Immature natural killer cell (primary cell): ENCODE data around the gene SPTBN1. TPM values are rescaled to one million over a fixed set of nuclear protein-coding genes. Genes with fewer than 3 reads are reported as not detected.
A peak's percentile ranks its signal among the peaks of the same experiment; 100 is the strongest.

Source experiments
- DNase-seq, 3 donors: peaks; one replicate each; pipeline ENCODE4 v3.0.0; 2022; ENCODE audit warnings: mixed read lengths in 1 of 3
- H3K27ac Mint-ChIP-seq, 6 donors: one replicate each; pipeline ENCODE4 v1.8.0; 2020; ENCODE audit warnings: mixed read lengths in 6 of 6, mild to moderate bottlenecking in 5 of 6, inconsistent platforms in 4 of 6, moderate library complexity in 3 of 6
- H3K27me3 Mint-ChIP-seq, 3 donors: one replicate each; pipeline ENCODE4 v1.8.0; 2020 to 2021; ENCODE audit warnings: low read depth in 3 of 3, mild to moderate bottlenecking in 3 of 3, mixed read lengths in 3 of 3, moderate library complexity in 3 of 3, inconsistent platforms in 1 of 3
- H3K36me3 Mint-ChIP-seq, 3 donors: one replicate each; pipeline ENCODE4 v1.8.0; 2020; ENCODE audit warnings: mixed read lengths in 3 of 3, inconsistent platforms in 2 of 3, mild to moderate bottlenecking in 2 of 3
- H3K4me1 Mint-ChIP-seq, 2 donors: one replicate each; pipeline ENCODE4 v1.8.0; 2020; ENCODE audit warnings: inconsistent platforms in 2 of 2, mild to moderate bottlenecking in 2 of 2, mixed read lengths in 2 of 2, moderate library complexity in 1 of 2
- H3K4me3 Mint-ChIP-seq, 5 donors: one replicate each; pipeline ENCODE4 v1.8.0; 2020; ENCODE audit warnings: mild to moderate bottlenecking in 5 of 5, mixed read lengths in 5 of 5, inconsistent platforms in 3 of 5, moderate library complexity in 3 of 5
- H3K9me3 Mint-ChIP-seq, 6 donors: one replicate each; pipeline ENCODE4 v1.8.0; 2020; ENCODE audit warnings: mild to moderate bottlenecking in 6 of 6, mixed read lengths in 6 of 6, inconsistent platforms in 4 of 6, moderate library complexity in 3 of 6
- polyA plus RNA-seq, 3 donors: library from polyadenylated mRNA; unstranded; fragments of 300-500 nt; fragmentation: Illumina TruSeq; gene quantifications; one replicate each; pipeline ENCODE4 v1.2.3, GENCODE V29; 2021

Gene SPTBN1
- 10 to 100 TPM in 1 of 3 donors, 1 to 10 TPM in 1, under 1 TPM in 1; 0.41 to 57.5 (median 7.7) TPM for polyA plus RNA-seq

- peaks cover 15 to 30% (median 21%) of the 10 kb centered on the region in 3 donors for H3K27me3 Mint-ChIP-seq
- no peak within 1 kb of the TSS for H3K27ac Mint-ChIP-seq
- no peak for DNase-seq
- H3K4me1 Mint-ChIP-seq = peaks cover 14 to 21% of the 10 kb centered on the region in 2 donors
- no peaks in the 10 kb centered on the region for H3K36me3 Mint-ChIP-seq
- H3K9me3 Mint-ChIP-seq = peaks cover 0 to 2% (median 0%) of the 10 kb centered on the region in 6 donors
- peak within 1 kb of the TSS; percentile 78 to 85 (median 84) for H3K4me3 Mint-ChIP-seq
These were observed at the start of gene SPTBN1 for GRCh38 chr2:54455563-54456361. SPTBN1 (plus strand) TSS chr2:54456327; CDS start chr2:54526419, 70,092 bp downstream.

DNA sequence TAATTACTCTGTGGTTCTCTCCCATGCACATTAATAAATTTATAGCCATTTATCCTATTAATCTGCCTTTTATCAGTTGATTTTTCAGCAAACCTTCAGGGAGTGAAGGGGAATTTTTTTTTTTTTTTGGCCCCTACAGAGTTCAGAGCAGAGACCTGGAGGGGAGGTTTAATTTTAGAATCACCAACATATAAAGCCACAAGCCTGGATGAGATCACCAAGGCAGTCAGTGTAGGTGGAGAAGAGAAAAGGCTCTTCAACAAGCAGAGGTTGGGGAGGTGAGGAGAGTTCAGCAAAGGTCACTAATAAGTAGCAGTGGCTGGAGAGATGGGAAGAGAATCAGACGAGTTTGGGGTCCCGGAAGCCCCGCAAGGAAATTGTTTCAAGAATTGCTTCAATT lies 48.4 kb upstream of the SPTBN1 start:
- H3K4me1 Mint-ChIP-seq = peaks cover 3 to 5% of the 10 kb centered on the region in 2 donors
- DNase-seq = no peak
- H3K36me3 Mint-ChIP-seq = no peaks in the 10 kb centered on the region
- no peak overlapping the region for H3K4me3 Mint-ChIP-seq
- peaks cover 0 to 2% (median 0%) of the 10 kb centered on the region in 6 donors for H3K9me3 Mint-ChIP-seq
- H3K27me3 Mint-ChIP-seq = peaks cover 3 to 11% (median 6%) of the 10 kb centered on the region in 3 donors
- no peak overlapping the region for H3K27ac Mint-ChIP-seq

GRCh38 chr2:54408288-54408687 lies 47.8 kb upstream of the SPTBN1 start:
- Mint-ChIP-seq H3K4me3 (no peak overlapping the region), H3K9me3 (peaks cover 0 to 2% (median 0%) of the 10 kb centered on the region in 6 donors), H3K36me3 (no peaks in the 10 kb centered on the region), H3K4me1 (peaks cover 3 to 5% of the 10 kb centered on the region in 2 donors), H3K27ac (no peak overlapping the region), H3K27me3 (peaks cover 3 to 11% (median 6%) of the 10 kb centered on the region in 3 donors)
- DNase-seq = no peak

- Mint-ChIP-seq H3K4me1 (no peaks in the 10 kb centered on the region), H3K36me3 (no peaks in the 10 kb centered on the region), H3K4me3 (no peak overlapping the region), H3K27me3 (peaks cover 0 to 11% (median 8%) of the 10 kb centered on the region in 3 donors), H3K9me3 (peaks cover 0 to 2% (median 0%) of the 10 kb centered on the region in 6 donors), H3K27ac (no peak overlapping the region)
- DNase-seq = no peak
These were observed 46.4 kb upstream of the SPTBN1 start for GRCh38 chr2:54409752-54410151.

DNA sequence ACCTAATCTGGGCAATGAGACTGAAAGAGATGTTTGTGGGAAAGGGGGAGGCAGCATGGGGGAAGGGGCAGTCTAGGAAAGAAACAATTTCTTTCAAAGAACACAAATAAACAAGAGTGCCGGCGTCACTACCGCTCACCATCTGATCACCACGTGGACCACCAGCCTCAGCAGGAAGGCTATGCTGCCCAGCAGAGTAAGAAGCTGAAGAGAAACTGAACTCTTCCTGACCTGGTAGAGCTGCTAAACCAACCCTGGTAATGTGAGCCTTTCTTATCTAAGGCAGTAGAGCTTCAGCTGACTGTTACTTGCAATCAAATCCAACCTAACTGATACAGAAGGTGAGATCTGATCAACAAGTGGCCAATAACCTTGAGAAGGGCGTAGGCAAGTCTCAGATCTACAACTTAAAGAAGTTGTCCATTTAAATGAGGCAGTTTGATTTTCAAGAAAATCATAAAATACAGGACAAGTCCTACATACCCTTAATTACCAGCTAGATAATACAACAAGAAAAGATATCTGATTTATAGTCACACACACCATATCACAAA lies 44.2 kb upstream of the SPTBN1 start:
- Mint-ChIP-seq H3K4me3 (no peak overlapping the region), H3K9me3 (peaks cover 0 to 2% (median 0%) of the 10 kb centered on the region in 6 donors), H3K27ac (no peak overlapping the region), H3K36me3 (no peaks in the 10 kb centered on the region), H3K27me3 (peaks cover 0 to 14% (median 8%) of the 10 kb centered on the region in 3 donors), H3K4me1 (no peaks in the 10 kb centered on the region)
- no peak for DNase-seq

DNA sequence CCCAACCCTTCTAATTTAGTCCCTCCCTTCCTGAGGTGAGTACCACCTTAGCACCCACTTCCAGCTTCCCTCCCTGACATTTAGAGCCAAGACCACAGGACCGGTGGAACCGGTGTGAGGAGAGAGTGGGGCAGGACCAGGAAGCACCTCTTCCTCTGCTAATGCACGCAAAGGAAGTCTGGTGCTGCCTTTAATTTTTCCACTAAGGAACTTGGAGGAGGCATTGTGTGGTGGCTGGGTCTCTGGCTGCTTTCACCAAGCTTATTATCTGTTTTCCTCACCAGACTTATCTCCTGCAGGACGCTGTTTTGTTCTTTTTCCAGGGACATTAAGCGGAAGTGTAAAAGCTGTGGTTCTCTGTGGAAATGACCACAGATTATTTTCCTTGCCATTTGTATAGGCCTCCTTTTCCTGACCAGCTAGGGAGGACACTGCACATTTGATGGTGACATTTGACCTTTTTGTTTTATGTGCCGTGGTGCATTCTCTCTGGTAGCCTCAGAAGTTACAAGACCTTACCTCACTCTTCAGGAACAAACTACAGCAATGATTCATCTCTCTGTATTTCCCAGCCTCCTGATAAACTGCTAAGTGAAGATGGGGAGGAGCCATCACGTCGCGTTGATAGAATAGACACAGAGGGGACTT lies 39.8 kb upstream of the SPTBN1 start:
- no peaks in the 10 kb centered on the region for H3K9me3 Mint-ChIP-seq
- H3K27me3 Mint-ChIP-seq = peaks cover 0 to 13% (median 2%) of the 10 kb centered on the region in 3 donors
- no peak overlapping the region for H3K27ac Mint-ChIP-seq
- H3K36me3 Mint-ChIP-seq = no peaks in the 10 kb centered on the region
- peaks cover 4 to 6% of the 10 kb centered on the region in 2 donors for H3K4me1 Mint-ChIP-seq
- no peak overlapping the region for H3K4me3 Mint-ChIP-seq
- DNase-seq = no peak

DNA sequence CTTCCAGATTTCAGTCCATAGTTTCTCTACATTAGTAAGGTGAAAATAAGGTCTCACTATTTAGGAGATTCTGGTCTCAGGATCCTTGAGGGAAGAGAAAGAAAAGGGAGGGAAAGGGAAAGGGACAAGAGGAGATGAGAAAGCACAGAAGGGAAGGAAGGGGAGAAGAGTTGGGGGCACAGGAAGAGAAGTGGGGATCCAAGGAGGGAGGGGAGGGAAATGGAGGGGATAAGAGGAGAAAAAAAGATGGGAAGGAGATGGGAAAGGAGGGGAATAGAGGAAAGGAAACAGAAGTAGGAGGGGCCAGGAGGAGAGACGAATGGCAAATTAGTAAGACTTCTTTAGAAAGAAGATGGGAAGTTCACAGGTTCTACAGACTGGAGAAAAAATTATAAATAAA lies 39.2 kb upstream of the SPTBN1 start:
- DNase-seq = no peak
- H3K36me3 Mint-ChIP-seq = no peaks in the 10 kb centered on the region
- no peak overlapping the region for H3K27ac Mint-ChIP-seq
- H3K4me3 Mint-ChIP-seq = no peak overlapping the region
- no peaks in the 10 kb centered on the region for H3K9me3 Mint-ChIP-seq
- peaks cover 1 to 6% (median 3%) of the 10 kb centered on the region in 3 donors for H3K27me3 Mint-ChIP-seq
- peaks cover 10 to 12% of the 10 kb centered on the region in 2 donors for H3K4me1 Mint-ChIP-seq

DNA sequence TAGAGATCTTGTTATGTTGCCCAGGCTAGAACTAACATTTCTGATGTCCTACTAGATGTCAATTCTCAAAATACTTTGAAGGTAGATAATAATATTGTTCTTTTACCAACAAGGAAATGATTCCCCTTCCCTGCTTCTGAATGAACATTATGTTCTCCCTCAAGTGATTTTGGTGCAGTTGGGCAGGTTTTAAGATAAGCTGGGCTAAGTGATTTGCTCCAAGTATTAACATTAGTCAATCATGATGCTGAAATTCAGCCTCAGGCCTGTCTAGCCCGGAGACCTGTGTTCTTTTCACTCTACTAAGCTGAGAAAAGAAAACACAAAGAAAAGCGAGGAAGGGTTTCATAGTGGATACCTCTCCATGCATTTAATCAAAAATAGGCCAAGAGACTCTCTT lies 38.5 kb upstream of the SPTBN1 start:
- DNase-seq = no peak
- Mint-ChIP-seq H3K36me3 (peaks cover 0 to 3% (median 0%) of the 10 kb centered on the region in 3 donors), H3K27me3 (peaks cover 5 to 10% (median 9%) of the 10 kb centered on the region in 3 donors), H3K4me3 (no peak overlapping the region), H3K9me3 (peaks cover 3 to 4% (median 4%) of the 10 kb centered on the region in 6 donors), H3K4me1 (peaks cover 16 to 19% of the 10 kb centered on the region in 2 donors), H3K27ac (no peak overlapping the region)

GRCh38 chr2:54419388-54419787 lies 36.7 kb upstream of the SPTBN1 start:
- peaks cover 18 to 24% of the 10 kb centered on the region in 2 donors for H3K4me1 Mint-ChIP-seq
- peaks cover 5 to 13% (median 8%) of the 10 kb centered on the region in 3 donors for H3K27me3 Mint-ChIP-seq
- no peak overlapping the region for H3K4me3 Mint-ChIP-seq
- H3K27ac Mint-ChIP-seq = no peak overlapping the region
- peaks cover 0 to 3% (median 0%) of the 10 kb centered on the region in 3 donors for H3K36me3 Mint-ChIP-seq
- peaks cover 4 to 8% (median 4%) of the 10 kb centered on the region in 6 donors for H3K9me3 Mint-ChIP-seq
- no peak for DNase-seq

DNA sequence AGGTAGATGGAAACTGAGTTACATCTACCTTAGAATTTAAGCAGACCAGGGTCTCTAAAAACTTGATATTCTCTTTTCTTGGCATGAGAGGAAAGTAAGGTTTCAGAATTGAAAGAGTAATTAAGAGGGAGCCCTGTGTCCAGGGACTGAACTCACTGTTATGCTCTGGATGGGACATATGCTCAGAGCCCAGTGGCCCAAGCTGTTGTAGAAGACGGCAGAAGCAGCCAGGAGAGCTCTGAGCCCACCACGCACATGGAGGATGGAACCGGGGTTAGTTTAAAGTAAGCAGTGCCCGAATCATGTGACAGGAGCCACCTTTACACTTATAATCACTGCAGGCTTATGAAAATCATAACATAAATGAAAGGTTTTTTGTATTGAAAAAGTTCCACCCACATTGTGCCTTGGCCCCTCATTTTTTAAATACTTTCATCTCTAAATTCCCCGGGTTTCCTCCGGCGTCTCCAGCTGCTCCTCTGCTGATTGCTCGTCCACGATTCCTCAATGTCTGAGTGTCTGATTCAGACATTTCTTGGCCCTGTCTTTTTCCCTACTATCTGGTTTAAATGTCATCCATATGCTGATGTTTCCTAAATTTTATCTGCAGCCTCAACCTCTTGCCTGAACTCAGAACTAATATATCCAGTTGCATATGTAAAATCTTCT lies 36.1 kb upstream of the SPTBN1 start:
- no peak overlapping the region for H3K27ac Mint-ChIP-seq

GRCh38 chr2:54420524-54421172 lies 35.5 kb upstream of the SPTBN1 start:
- peak overlapping the region in 4 of 5 donors; percentile 5 to 37 (median 22) for H3K4me3 Mint-ChIP-seq

More for the DNA sequence above, 36.1 kb upstream of the SPTBN1 start:
- peaks cover 18 to 24% of the 10 kb centered on the region in 2 donors for H3K4me1 Mint-ChIP-seq
- no peak for DNase-seq
- H3K27me3 Mint-ChIP-seq = peaks cover 5 to 12% (median 8%) of the 10 kb centered on the region in 3 donors
- H3K4me3 Mint-ChIP-seq = no peak overlapping the region
- peaks cover 0 to 3% (median 0%) of the 10 kb centered on the region in 3 donors for H3K36me3 Mint-ChIP-seq
- peaks cover 4 to 8% (median 4%) of the 10 kb centered on the region in 6 donors for H3K9me3 Mint-ChIP-seq

DNA sequence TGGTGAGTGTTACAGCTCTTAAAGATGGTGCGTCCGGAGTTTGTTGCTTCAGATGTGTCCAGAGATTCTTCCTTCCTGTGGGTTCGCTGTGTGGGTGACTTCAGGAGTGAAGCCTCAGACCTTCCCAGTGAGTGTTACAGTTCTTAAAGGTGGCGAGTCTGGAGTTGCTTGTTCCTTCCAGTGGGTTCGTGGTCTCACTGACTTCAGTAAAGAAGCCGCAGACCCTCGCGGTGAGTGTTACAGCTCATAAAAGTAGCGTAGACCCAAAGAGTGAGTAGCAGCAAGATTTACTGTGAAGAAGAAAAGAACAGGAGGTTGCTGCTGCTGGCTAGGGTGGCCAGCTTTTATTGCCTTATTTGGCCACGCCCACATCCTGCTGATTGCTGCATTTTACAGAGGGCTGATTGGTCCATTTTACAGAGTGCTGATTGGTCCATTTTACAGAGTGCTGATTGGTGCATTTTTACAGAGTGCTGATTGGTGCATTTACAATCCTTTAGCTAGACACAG lies 34.0 kb upstream of the SPTBN1 start:
- peak; percentile 77 to 83 (median 78) for DNase-seq
- Mint-ChIP-seq H3K27me3 (peaks cover 5 to 10% (median 8%) of the 10 kb centered on the region in 3 donors), H3K4me1 (peaks cover 18 to 24% of the 10 kb centered on the region in 2 donors), H3K36me3 (peaks cover 0 to 3% (median 0%) of the 10 kb centered on the region in 3 donors), H3K4me3 (peak overlapping the region; percentile 74 to 92 (median 76)), H3K9me3 (peaks cover 4 to 8% (median 4%) of the 10 kb centered on the region in 6 donors), H3K27ac (peak overlapping the region; percentile 60 to 95 (median 86))

More at GRCh38 chr2:54420524-54421172, 35.5 kb upstream of the SPTBN1 start:
- H3K4me1 Mint-ChIP-seq = peaks cover 18 to 24% of the 10 kb centered on the region in 2 donors
- DNase-seq = no peak
- peaks cover 4 to 8% (median 4%) of the 10 kb centered on the region in 6 donors for H3K9me3 Mint-ChIP-seq
- H3K27me3 Mint-ChIP-seq = peaks cover 5 to 10% (median 8%) of the 10 kb centered on the region in 3 donors
- peak overlapping the region in 3 of 6 donors; percentile 1 to 60 (median 9) for H3K27ac Mint-ChIP-seq
- peaks cover 0 to 3% (median 0%) of the 10 kb centered on the region in 3 donors for H3K36me3 Mint-ChIP-seq
